ENCODE data around the gene METAP1D. TPM values are rescaled to one million over a fixed set of nuclear protein-coding genes. Genes with fewer than 3 reads are reported as not detected.

The METAP1D gene
- total RNA-seq, 1 donor from 2014 or later, result 4.6 TPM

DNA sequence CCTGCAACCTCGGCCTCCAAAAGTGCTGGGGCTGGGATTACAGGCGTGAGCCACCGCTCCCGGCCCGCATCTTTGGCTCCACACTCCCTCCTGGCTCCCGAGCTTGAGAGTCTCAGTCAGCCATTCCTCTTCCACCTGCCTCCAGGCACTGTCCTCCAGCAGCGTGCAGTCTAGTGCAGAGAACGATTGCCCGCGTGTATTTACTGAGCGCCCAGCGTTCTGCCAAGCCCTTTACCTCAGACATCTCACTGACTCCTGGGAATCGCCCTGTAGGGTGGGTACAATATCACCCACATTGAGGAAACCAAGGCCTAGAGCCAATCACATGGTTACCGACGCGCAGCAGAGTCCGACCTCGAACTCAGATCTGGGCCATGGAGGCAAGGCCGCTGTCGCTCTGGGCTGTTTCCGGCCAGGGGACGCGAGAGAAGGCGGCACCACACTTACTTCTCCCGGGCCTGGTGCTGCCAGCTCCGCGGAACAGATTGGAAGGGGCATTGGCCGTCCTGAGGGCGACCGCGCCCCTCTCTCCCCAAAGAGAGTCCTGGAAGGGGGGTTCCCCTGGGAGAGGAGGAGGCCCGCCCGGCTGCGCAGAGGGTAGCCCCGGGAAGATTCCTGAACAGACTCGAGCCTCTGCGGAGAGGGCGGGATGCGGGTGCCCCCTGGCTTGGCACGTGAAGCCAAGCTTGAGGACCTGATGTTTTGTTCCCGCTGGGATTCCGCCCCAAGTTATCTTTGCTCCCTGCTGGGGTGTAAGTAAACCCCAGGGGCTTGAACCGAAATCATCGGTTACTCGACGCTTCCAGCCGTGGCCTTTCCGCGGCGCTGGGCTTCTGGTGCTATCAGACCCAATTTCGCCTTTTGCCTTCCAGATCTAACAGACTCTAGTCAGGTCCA lies 108.2 kb downstream of the METAP1D start:
- DNase-seq (ENCODE audit: low spot score), result no peak
- H3K9me3 Mint-ChIP-seq (ENCODE audit: low read depth), result no peaks in the 10 kb centered on the region
- no peak overlapping the region for H3K27ac Mint-ChIP-seq (ENCODE audit: unreplicated experiment)
- H3K4me3 Mint-ChIP-seq (ENCODE audit: unreplicated experiment), result no peak overlapping the region
- TF ChIP-seq, protein P1, sequence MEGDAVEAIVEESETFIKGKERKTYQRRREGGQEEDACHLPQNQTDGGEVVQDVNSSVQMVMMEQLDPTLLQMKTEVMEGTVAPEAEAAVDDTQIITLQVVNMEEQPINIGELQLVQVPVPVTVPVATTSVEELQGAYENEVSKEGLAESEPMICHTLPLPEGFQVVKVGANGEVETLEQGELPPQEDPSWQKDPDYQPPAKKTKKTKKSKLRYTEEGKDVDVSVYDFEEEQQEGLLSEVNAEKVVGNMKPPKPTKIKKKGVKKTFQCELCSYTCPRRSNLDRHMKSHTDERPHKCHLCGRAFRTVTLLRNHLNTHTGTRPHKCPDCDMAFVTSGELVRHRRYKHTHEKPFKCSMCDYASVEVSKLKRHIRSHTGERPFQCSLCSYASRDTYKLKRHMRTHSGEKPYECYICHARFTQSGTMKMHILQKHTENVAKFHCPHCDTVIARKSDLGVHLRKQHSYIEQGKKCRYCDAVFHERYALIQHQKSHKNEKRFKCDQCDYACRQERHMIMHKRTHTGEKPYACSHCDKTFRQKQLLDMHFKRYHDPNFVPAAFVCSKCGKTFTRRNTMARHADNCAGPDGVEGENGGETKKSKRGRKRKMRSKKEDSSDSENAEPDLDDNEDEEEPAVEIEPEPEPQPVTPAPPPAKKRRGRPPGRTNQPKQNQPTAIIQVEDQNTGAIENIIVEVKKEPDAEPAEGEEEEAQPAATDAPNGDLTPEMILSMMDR (IDR thresholded peaks at IDR 0.05), result no peak
- no peaks in the 10 kb centered on the region for H3K27me3 Mint-ChIP-seq (ENCODE audit: low read depth)
- no peaks in the 10 kb centered on the region for H3K36me3 Mint-ChIP-seq (ENCODE audit: low read depth)
- peaks cover 15% of the 10 kb centered on the region for H3K4me1 Mint-ChIP-seq (ENCODE audit: low read depth)

DNA sequence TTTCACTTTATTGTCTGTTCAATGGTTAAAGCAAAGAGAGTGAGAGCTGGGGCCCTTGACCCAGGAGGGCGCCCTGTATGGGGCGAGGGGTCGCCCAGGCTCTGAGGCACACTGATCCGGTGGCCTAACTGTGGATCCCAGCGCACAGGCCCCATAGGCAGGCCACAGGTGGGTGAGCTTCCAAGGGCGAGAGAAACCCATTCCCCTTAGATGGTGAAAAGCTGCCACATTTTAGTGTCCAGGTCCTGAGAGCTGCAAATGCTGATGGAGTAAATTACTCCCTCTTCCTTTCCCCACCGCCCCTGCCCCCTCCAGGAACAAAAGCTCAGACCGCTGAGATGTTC lies 108.8 kb downstream of the METAP1D start:
- Mint-ChIP-seq H3K9me3 (ENCODE audit: low read depth) (no peaks in the 10 kb centered on the region), H3K4me1 (ENCODE audit: low read depth) (peaks cover 8% of the 10 kb centered on the region), H3K27ac (ENCODE audit: unreplicated experiment) (no peak overlapping the region), H3K36me3 (ENCODE audit: low read depth) (no peaks in the 10 kb centered on the region), H3K4me3 (ENCODE audit: unreplicated experiment) (no peak overlapping the region), H3K27me3 (ENCODE audit: low read depth) (no peaks in the 10 kb centered on the region)
- DNase-seq (ENCODE audit: low spot score), result no peak
- TF ChIP-seq, protein P1 (IDR thresholded peaks at IDR 0.05), result no peak

DNA sequence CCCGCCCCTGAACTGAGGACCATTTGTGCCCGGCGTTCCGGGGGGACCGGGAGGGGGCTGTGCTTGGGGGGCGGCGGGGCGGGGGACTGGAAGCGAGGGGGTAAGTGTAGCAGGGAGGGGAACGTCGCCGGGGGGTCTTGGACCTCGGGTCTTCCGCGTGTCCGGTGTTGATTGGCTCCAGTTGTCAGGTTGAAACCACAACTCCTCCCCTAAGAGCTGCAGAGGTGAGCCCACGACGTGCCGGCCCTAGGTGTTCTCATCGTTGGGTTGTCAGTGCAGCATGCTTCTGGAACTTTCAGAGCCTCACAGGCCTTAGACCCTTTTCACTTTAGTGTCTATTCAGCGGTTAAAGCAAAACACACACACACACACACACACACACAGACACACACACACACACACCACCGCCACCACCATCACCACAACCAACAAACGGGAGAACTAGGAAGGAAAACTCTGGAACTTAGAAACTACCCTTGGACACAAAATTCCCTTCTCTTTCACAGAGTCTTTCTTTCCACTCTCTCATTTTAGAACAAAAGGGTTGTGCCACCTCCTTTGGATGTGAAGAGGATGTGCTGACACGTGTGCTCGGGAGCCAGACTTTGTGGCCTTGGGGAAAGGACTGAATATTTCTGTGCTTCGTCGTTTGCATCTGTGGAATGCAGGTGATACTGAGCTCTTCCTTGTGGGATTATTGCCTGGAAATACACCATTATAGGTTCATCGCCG lies 109.7 kb downstream of the METAP1D start:
- Mint-ChIP-seq H3K36me3 (ENCODE audit: low read depth) (no peaks in the 10 kb centered on the region), H3K4me1 (ENCODE audit: low read depth) (peaks cover 3% of the 10 kb centered on the region), H3K27ac (ENCODE audit: unreplicated experiment) (no peak overlapping the region), H3K4me3 (ENCODE audit: unreplicated experiment) (no peak overlapping the region), H3K9me3 (ENCODE audit: low read depth) (no peaks in the 10 kb centered on the region), H3K27me3 (ENCODE audit: low read depth) (no peaks in the 10 kb centered on the region)
- TF ChIP-seq, protein P1 (IDR thresholded peaks at IDR 0.05), result no peak
- no peak for DNase-seq (ENCODE audit: low spot score)

DNA sequence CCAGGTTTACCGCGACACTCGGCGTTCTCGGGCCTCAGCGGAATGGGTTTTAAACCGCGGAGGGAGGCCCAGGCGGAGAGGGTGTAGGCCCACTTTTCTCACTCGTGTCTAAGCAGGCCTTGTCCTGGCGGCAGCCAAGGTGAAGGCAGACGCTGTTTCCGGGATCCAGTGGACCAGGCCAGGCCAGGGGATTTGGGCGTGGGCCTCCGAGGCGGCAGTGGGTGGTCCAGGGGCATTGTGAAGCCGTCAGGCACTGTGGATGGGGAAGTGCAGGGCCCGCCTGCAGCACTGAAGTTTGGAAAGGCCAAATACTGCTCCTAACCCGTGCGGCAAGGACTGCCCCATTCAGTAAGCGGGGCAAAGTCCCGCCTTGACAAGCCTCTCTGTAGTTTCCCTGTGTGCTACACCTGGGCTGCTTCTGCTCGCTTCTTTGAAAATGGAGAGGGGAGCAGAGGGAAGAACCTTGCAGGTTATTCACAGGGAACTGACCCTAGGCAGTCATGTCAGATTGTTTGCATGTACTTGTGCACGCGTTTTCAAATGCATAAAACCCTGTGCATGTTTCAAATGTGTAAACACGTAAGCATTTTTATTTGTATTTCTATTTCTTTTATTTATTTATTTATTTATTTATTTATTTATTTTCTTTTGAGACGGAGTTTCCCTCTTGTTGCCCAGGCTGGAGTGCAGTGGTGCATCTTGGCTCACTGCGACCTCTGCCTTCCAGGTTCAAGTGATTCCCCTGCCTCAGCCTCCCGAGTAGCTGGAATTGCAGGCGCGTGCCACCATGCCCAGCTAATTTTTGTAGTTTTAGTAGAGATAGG lies 110.4 kb downstream of the METAP1D start:
- Mint-ChIP-seq H3K4me1 (ENCODE audit: low read depth) (peaks cover 3% of the 10 kb centered on the region), H3K9me3 (ENCODE audit: low read depth) (no peaks in the 10 kb centered on the region)

More for the DNA sequence above, 110.4 kb downstream of the METAP1D start:
- Mint-ChIP-seq H3K27ac (ENCODE audit: unreplicated experiment) (no peak overlapping the region), H3K4me3 (ENCODE audit: unreplicated experiment) (no peak overlapping the region), H3K36me3 (ENCODE audit: low read depth) (no peaks in the 10 kb centered on the region), H3K27me3 (ENCODE audit: low read depth) (no peaks in the 10 kb centered on the region)
- TF ChIP-seq, protein P1 (IDR thresholded peaks at IDR 0.05), result no peak
- DNase-seq (ENCODE audit: low spot score), result no peak
